SK-N-SH (cell line): ENCODE measurements around the gene THEMIS.

ENCODE experiments used
- CHD2 ChIP-seq: fragments of 150-350 bp; IDR thresholded peaks from 2 replicates; pipeline ENCODE4 v1.6.1; 2018; ENCODE audit warnings: low read length; ENCODE audit not compliant: partially characterized antibody
- CTCF ChIP-seq: fragments of 200-600 bp; sonication (generic); IDR thresholded peaks from 2 replicates; pipeline ENCODE4 v1.6.1; 2017; ENCODE audit warnings: antibody characterized with exemption, mild to moderate bottlenecking, moderate library complexity
- EP300 ChIP-seq, 2 experiments: IDR thresholded peaks; 2 replicates each; pipeline versions ENCODE4 v1.4.0 to v1.6.1; 2012; ENCODE audit warnings: borderline replicate concordance in 1 of 2, low read depth in 1 of 2, low read length in 1 of 2
- MAX ChIP-seq: IDR thresholded peaks from 2 replicates; pipeline ENCODE4 v1.4.0; 2012; ENCODE audit warnings: low read depth
- MXI1 ChIP-seq: IDR thresholded peaks from 2 replicates; pipeline ENCODE4 v1.6.1; 2012; ENCODE audit warnings: mild to moderate bottlenecking, low read depth, low read length, improper control_type of control experiment
- POLR2AphosphoS5 ChIP-seq: IDR thresholded peaks from 2 replicates; pipeline ENCODE4 v1.6.1; 2012; ENCODE audit warnings: low read depth, low read length
- RAD21 ChIP-seq: IDR thresholded peaks from 2 replicates; pipeline ENCODE4 v1.6.1; 2012; ENCODE audit warnings: mild to moderate bottlenecking, low read length
- RCOR1 ChIP-seq: fragments of 150-350 bp; IDR thresholded peaks from 2 replicates; pipeline ENCODE4 v1.6.1; 2017; ENCODE audit warnings: antibody characterized with exemption, low read length
- SMC3 ChIP-seq: IDR thresholded peaks from 2 replicates; pipeline ENCODE4 v1.6.1; 2012; ENCODE audit warnings: low read depth, low read length, improper control_type of control experiment
- TAF1 ChIP-seq: IDR thresholded peaks from 2 replicates; pipeline ENCODE4 v1.6.1; 2012; ENCODE audit warnings: low read depth, mild to moderate bottlenecking, low read length, moderate library complexity, borderline replicate concordance
- TEAD4 ChIP-seq: IDR thresholded peaks from 2 replicates; pipeline ENCODE4 v1.4.0; 2012; ENCODE audit warnings: mild to moderate bottlenecking, borderline replicate concordance; ENCODE audit not compliant: insufficient read depth
- USF2 ChIP-seq: fragments of 150-350 bp; IDR thresholded peaks from 2 replicates; pipeline ENCODE4 v1.6.1; 2017; ENCODE audit warnings: antibody characterized with exemption, low read length, low read depth, borderline replicate concordance
- YY1 ChIP-seq: IDR thresholded peaks from 2 replicates; pipeline ENCODE4 v1.4.0; 2012; ENCODE audit warnings: low read depth, mild to moderate bottlenecking

- no peak for TF ChIP-seq RAD21
- no peak for TF ChIP-seq CTCF
- TF ChIP-seq POLR2AphosphoS5: no peak
- no peak for TF ChIP-seq TEAD4
- no peak for TF ChIP-seq MXI1
- no peak for TF ChIP-seq SMC3
- TF ChIP-seq TAF1: no peak
- no peak for TF ChIP-seq MAX
- no peak for TF ChIP-seq USF2
- no peak for TF ChIP-seq YY1
- no peak for TF ChIP-seq CHD2
- no peak for TF ChIP-seq RCOR1
- no peak for TF ChIP-seq EP300 (IDR thresholded peaks at IDR 0.05; ENCODE audit: borderline replicate concordance in 1 of 2, low read depth in 1 of 2, low read length in 1 of 2)
Measured at GRCh38 chr6:127807806-127808517, 92.9 kb downstream of the THEMIS start.
